ENCODE data around the gene EPHA6.
"Not testable (repeated sequence)": the region's sequence is repeated elsewhere in the genome, so short reads cannot be mapped to it uniquely, and the experiment has no call there.

EPHA6 gene

DNA sequence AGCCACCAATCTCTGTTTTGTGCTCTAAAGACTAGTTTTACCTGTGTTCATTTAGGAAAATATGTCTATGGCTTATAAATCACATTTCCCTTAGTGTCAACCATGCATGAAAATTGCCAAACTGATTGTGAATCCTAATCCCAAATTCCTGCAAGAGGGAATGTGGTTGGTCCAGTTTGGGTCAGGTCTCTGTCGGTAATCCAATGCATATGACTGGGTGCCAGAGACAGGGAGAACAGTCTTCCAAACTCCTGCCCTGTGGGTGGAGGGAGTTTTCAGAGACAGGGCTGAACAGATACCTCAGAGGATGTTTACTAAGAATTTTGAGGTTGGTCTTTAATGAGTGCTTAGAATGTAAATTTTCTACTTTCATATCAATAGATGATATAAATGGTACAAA, 649.6 kb downstream of the EPHA6 start:
- in situ Hi-C loops (cut with HindIII; ENCODE audit: low sequenced_read_pairs), result no loop called here
- DNase-seq (ENCODE audit: low read depth, low spot score), result no peak
- H3K4me3 ChIP-seq (ENCODE audit: low read depth, low read length), result no peak overlapping the region
- TF ChIP-seq, protein P1, sequence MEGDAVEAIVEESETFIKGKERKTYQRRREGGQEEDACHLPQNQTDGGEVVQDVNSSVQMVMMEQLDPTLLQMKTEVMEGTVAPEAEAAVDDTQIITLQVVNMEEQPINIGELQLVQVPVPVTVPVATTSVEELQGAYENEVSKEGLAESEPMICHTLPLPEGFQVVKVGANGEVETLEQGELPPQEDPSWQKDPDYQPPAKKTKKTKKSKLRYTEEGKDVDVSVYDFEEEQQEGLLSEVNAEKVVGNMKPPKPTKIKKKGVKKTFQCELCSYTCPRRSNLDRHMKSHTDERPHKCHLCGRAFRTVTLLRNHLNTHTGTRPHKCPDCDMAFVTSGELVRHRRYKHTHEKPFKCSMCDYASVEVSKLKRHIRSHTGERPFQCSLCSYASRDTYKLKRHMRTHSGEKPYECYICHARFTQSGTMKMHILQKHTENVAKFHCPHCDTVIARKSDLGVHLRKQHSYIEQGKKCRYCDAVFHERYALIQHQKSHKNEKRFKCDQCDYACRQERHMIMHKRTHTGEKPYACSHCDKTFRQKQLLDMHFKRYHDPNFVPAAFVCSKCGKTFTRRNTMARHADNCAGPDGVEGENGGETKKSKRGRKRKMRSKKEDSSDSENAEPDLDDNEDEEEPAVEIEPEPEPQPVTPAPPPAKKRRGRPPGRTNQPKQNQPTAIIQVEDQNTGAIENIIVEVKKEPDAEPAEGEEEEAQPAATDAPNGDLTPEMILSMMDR (IDR thresholded peaks at IDR 0.05; ENCODE audit: low read depth, low read length), result no peak

DNA sequence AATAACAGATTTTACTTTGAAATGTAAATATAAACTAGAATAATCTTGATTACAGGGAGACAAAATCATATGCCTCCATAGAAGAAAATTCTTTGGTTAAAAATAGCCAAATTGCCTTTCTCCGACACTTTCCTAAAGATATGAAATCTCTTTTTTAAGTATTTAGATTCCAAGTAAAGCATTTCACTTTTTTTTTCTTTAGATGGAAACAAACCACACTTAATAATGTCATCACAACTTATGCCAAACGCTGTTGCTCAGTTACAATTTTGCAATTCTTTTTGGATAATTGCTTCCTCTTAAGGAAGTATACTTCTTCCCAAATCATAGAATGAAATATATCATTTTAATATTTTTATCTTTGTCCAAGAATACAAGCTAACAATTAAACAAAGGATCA, 656.1 kb downstream of the EPHA6 start:
- TF ChIP-seq, protein P1 (IDR thresholded peaks at IDR 0.05; ENCODE audit: low read depth, low read length), result no peak
- no peak overlapping the region for H3K4me3 ChIP-seq (ENCODE audit: low read depth, low read length)
- in situ Hi-C loops (cut with HindIII; ENCODE audit: low sequenced_read_pairs), result no loop called here
- DNase-seq (ENCODE audit: low read depth, low spot score), result no peak

DNA sequence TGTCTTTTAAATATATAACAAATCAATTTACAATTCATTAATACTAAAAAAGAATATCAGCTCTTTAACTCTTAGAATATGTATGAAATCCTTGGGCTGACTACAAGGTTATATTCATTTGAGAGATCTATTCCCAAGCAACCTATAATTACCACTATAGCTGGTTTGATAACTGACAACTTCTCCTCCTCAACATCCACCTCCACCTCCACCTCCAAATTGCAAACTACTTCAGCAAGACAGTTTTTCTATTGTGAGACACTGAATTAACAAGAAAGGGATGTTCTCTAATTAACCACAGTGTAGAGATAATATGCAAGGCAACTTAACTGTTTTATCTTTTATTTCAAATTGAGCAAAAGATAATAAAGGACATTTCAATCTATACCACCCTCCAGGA, 665.3 kb downstream of the EPHA6 start:
- in situ Hi-C loops (cut with HindIII; ENCODE audit: low sequenced_read_pairs), result no loop called here
- DNase-seq (ENCODE audit: low read depth, low spot score), result no peak
- TF ChIP-seq, protein P1 (IDR thresholded peaks at IDR 0.05; ENCODE audit: low read depth, low read length), result no peak
- H3K4me3 ChIP-seq (ENCODE audit: low read depth, low read length), result no peak overlapping the region

DNA sequence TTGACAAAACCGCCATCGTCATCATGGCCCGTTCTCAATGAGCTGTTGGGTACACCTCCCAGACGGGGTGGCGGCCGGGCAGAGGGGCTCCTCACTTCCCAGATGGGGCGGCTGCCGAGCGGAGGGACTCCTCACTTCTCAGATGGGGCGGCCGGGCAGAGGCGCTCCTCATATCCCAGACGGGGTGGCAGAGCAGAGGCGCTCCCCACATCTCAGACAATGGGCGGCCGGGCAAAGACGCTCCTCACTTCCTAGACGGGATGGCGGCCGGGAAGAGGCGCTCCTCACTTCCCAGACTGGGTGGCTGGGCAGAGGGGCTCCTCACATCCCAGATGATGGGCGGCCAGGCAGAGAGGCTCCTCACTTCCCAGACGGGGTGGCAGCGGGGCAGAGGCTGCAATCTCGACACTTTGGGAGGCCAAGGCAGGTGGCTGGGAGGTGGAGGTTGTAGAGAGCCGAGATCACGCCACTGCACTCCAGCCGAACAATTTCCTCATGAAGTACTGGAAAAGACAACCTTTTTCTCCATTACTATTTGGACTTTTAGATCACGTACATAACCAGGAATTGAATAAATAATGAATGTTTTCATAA, 666.4 kb downstream of the EPHA6 start:
- DNase-seq (ENCODE audit: low read depth, low spot score); H3K4me3 ChIP-seq (ENCODE audit: low read depth, low read length); in situ Hi-C loops (cut with HindIII; ENCODE audit: low sequenced_read_pairs): not testable (repeated sequence)

DNA sequence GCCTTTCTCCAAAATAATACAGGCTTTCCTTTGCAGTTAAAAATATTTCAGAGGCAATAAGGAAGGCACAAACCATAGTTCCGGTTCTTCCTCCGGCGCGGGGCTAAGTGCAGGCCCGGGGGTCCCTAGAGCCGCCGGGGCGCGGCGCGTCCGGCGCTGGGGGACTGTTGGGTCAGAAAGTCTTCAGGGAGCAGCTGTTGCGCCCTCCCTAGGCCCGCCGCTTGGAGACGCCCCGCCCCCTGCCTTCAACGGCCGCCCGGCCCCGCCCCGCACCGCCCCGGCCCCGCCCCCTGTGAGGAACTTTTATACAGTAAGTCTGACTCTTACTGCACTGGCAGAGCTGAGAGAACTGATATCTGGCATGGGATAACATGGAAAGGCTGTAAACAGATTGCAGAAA, 667.0 kb downstream of the EPHA6 start:
- no peak for DNase-seq (ENCODE audit: low read depth, low spot score)
- TF ChIP-seq, protein P1 (IDR thresholded peaks at IDR 0.05; ENCODE audit: low read depth, low read length), result no peak
- H3K4me3 ChIP-seq (ENCODE audit: low read depth, low read length), result no peak overlapping the region
- in situ Hi-C loops (cut with HindIII; ENCODE audit: low sequenced_read_pairs), result no loop called here

DNA sequence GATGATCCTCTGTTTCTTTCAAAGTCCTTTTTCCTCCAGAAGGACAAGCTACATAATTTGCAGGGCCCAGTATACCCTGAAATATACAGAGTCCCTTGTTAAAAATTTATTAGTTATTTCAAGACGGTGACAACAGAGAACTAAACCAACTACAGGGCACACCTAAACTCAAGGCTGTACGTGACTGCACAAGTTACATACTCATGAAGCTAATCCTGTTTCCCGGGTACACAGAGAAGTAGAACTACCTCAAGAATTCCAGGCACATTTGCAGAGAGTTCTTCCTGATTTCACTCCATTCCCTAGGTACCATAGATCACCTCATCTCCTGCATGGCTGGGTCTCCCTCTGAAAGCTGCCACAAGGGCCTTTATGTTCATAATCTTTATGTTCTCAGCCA, 670.8 kb downstream of the EPHA6 start:
- TF ChIP-seq, protein P1 (IDR thresholded peaks at IDR 0.05; ENCODE audit: low read depth, low read length), result no peak
- no peak overlapping the region for H3K4me3 ChIP-seq (ENCODE audit: low read depth, low read length)
- DNase-seq (ENCODE audit: low read depth, low spot score), result no peak
- in situ Hi-C loops (cut with HindIII; ENCODE audit: low sequenced_read_pairs), result no loop called here

DNA sequence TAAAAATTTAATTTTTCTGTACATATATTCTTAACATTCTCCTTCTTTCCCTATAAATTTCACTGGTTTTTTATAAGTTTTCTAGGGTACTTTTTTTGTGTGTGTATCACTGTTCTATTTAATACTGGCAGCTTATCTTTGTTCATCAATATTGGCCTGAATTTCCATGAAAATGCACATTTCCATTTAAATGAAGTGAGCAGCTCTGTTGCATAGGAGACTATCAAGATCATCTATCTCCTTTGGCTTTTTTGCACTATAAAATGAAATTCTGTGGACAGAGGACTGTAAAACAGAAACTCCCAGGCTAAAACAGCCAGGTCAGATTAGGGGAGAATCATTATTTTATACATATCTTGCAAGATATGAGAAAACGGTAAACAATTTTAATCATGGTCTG, 673.2 kb downstream of the EPHA6 start:
- in situ Hi-C loops (cut with HindIII; ENCODE audit: low sequenced_read_pairs), result no loop called here
- no peak for DNase-seq (ENCODE audit: low read depth, low spot score)
- TF ChIP-seq, protein P1 (IDR thresholded peaks at IDR 0.05; ENCODE audit: low read depth, low read length), result no peak
- no peak overlapping the region for H3K4me3 ChIP-seq (ENCODE audit: low read depth, low read length)
